ENCODE results near the gene CDKL1.
A peak's percentile ranks its signal among the peaks of the same experiment; 100 is the strongest.
"Not testable (repeated sequence)": the region's sequence is repeated elsewhere in the genome, so short reads cannot be mapped to it uniquely, and the experiment has no call there.

Gene CDKL1

DNA sequence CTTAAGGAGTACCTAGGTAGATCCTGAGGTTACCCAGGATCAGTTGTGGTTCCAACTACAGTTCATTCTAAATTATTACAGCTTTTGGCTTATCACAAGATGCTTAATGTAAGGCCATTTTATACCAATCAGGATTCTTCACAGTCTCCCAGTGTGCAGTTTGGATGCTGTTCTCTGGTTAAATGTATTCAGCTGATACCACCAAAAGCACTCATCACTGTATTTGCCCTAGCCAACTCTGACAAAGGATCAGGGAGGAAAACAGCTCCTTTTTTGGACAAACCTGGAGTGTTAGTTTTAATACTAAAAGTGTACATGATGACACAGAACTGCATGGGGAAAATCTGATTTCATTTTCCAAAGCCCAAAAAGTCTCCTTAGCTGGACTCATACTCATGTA lies 65.1 kb downstream of the CDKL1 start:
- no peak for DNase-seq (ENCODE audit: low spot score)

DNA sequence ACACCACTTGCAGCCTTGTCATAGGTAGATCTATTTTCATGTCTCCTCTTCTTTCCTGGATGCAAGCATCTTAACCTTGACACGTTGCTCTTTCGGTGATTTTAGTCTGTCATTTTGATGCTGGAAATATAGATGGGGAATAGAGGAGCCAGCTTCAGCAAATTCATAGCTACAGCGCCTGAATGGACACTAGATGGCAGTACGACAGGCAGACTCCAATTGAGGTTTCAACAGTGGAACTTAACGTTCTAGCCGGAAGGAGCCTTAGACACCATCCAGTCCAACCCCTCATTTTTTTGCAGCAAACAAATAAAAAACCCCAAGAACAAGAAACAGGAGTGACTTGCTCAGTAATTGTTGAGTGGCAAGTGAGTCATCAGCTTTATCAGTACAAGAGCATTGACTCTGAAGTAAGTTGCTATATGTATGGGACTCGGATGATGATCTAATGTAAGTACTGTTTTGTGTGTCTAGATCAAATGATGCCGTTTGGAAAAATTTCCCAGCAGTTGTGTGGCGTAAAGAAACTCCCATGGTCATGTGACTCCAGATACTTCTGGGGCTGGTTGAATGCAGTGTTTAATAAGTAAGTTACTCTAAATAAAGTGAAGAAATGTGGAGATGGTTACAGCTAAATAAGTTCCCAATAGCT lies 75.5 kb downstream of the CDKL1 start:
- DNase-seq (ENCODE audit: low spot score) = peak; percentile 84

- peak; percentile 17 for DNase-seq (ENCODE audit: low spot score)
Measured at GRCh38 chr14:50320283-50320682, 76.4 kb downstream of the CDKL1 start.

DNA sequence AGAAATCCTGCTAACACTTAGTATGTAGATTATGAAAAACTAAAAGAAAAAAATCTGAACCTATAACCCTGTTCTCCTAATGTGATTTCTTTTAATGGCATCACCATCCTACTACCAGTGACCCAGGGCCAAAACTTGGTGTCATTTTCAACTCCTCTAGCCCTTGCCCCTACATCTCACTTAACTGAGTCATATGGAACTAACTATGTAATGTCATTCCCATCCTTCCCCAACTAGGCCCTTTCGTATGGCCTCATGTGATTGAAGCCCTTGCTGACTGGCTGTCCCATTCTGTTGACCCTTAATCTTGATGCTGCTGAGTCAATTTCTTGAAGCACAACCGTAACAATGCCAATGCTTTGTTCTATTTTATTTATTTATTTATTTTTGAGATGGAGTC lies 77.0 kb downstream of the CDKL1 start:
- no peak for DNase-seq (ENCODE audit: low spot score)

DNA sequence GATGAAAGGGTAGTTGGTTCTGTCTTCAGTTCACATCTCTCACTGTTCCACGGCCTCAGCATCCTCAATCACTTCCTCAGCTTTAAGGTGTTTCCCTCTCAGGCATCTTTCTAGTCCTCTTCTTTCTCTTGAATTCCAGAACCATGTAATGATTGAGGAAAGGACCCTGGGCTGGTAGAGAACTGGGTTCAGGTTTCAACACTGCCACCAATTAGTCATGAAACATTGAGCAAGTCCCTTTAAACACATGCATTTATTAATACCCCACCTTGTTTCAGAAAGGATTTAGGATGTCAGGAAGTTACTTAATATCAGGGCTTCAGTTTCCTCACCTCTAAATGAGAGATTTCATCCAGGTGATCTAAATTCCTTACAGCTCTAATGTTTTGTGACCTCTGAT lies 77.4 kb downstream of the CDKL1 start:
- DNase-seq (ENCODE audit: low spot score) = no peak

- peak; percentile 31 for DNase-seq (ENCODE audit: low spot score)
Measured at GRCh38 chr14:50318031-50318626, 78.6 kb downstream of the CDKL1 start.

DNA sequence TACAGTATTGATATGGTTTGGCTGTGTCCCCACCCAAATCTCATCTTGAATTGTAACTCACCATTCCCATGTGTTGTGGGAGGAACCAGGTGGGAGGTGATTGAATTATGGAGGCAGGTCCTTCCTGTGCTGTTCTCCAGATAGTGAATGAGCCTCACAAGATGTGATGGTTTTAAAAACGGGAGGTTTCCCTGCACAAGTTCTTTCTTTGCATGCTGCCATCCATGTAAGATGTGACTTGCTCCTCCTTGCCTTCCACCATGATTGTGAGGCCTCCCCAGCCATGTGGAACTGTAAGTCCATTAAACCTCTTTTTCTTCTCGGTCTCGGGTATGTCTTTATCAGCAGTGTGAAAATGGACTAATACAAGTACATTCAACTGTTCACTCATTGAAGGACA lies 82.6 kb downstream of the CDKL1 start:
- not testable (repeated sequence) for DNase-seq (ENCODE audit: low spot score)

GRCh38 chr14:50312734-50313054 lies 84.0 kb downstream of the CDKL1 start:
- peak; percentile 67 for DNase-seq (ENCODE audit: low spot score)

GRCh38 chr14:50311972-50312733 lies 84.5 kb downstream of the CDKL1 start, which contains the start of the genes DMAC2L and L2HGDH:
TSS of gene DMAC2L (plus strand) at chr14:50312324. CDS start at chr14:50321488, 9,164 bp downstream.
TSS of gene L2HGDH (minus strand) at chr14:50312229. CDS start at chr14:50312150, 79 bp downstream.
- peak; percentile 91 for DNase-seq (ENCODE audit: low spot score)

DNA sequence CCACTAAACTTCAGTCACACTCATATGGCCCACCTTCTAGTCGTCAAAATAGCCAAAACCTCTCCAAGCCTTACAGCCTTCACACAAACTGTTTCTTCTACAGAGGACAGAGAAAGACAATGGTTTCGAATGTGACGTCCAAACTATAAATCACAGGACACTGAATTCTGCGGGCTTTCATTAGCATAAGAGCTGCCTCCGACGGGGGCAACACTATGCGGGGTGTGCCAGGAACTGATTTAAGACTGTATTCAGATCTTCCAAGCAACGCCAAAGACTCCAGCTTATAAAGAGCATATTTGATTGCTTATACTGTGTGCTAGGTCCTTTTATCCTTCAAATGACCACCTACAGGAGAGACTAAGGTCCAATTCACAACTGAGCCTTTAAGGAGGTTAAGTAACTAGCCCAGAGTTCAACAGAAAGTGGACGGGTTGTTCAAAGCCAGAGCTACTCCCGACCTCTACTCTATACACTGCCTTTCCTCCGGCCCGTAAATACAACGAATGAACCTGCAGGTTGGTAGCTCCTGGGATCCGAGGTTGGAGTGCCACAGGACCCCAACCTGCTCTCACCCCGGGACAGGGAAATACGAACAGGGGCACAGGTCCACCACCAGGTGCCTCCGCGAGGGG lies 85.2 kb downstream of the CDKL1 start:
- DNase-seq (ENCODE audit: low spot score) = peak; percentile 49

DNA sequence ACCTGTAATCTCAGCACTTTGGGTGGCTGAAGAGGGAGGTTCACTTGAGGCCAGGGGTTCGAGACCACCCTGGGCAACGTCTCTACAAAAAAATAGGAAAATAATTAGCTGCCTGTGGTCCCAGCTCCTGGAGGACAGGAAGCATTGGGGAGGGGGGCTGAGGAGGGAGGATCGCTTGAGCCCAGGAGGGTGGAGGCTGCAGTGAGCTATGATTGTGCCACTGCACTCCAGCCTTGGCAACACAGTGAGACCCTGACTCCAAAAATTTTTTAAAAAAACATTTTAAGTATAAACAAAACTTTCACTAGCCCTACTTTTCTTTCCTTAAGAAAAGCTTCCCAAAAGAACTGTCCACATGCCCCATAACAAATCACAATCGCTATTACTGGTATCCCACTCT lies 86.2 kb downstream of the CDKL1 start:
- no peak for DNase-seq (ENCODE audit: low spot score)

DNA sequence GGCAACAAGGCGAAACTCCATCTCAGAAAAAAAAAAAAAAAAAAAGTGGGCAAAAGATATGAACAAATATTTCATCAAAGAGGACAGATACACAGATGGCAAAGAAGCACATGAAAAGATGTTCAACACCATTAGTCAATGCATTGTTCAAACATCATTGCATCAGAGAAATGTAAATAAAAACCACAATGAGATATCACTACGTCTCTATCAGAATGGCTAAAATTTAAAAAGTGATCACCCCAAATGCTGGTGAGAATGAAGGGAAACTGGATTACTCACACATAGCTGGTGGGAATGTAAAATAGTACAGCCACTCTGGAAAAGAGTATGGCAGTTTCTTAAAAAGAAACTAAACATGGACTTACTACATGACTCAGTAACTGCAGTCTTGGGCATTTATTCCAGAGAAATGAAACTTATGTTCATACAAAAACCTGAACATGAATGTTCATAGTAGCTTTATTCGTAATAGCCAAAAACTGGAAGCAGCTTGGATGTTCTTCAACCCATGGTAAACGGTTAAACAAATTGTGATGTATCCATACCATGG lies 88.2 kb downstream of the CDKL1 start:
- no peak for DNase-seq (ENCODE audit: low spot score)

DNA sequence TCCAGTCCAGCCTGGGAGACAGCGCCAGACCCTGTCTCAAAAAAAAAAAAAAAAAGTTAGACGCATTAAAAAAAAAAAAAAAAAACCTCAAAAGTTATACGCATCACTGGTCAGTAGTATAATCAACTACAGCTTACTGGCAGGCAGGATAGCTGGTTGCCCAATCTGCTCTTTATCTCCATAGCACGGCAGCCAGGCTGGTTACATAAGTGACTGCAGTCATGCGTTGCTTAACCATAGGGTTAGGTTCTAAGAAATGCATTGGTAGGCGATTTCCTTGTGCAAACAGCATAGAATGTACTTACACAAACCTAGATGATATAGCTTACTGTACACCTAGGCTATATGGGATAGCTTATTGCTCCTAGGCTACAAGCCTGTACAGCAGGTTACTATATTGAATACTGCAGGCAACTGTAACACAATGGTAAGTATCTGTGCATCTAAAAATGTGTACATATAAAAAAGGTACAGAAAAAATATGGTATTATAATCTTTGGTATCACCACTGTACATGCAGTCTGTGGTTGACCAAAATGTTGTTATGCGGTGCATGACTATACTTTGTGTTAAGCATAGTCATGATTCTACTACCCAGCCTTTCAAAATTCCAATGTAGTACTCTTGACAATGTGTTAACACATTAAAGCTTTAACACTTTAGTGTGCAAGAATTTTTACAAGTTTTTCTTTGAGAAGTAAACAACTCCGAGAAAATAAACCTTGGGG lies 92.8 kb downstream of the CDKL1 start:
- DNase-seq (ENCODE audit: low spot score) = no peak

GRCh38 chr14:50301914-50302313 lies 94.8 kb downstream of the CDKL1 start:
- DNase-seq (ENCODE audit: low spot score) = no peak

GRCh38 chr14:50299585-50299984 lies 97.1 kb downstream of the CDKL1 start:
- DNase-seq (ENCODE audit: low spot score) = no peak

DNA sequence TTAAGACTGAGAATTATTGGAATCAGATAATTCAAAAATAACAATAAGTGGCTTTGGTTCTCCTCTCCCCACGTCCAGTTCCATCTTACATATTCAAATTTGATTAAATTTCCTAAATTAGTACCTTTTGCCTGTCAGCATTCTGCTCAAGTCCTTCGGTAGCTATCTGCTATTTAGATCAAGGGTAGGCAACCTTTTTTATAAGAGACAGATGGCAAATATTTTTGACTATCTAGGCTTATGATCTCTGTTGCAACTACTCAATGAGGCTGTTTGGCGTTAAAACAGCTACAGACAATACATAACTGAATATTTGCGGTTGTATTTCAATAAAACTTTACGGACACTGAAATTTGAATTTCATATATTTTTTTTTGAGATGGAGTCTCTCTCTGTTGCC lies 106.4 kb downstream of the CDKL1 start:
- DNase-seq (ENCODE audit: low spot score) = no peak

GRCh38 chr14:50288146-50288545 lies 108.5 kb downstream of the CDKL1 start:
- DNase-seq (ENCODE audit: low spot score) = no peak

DNA sequence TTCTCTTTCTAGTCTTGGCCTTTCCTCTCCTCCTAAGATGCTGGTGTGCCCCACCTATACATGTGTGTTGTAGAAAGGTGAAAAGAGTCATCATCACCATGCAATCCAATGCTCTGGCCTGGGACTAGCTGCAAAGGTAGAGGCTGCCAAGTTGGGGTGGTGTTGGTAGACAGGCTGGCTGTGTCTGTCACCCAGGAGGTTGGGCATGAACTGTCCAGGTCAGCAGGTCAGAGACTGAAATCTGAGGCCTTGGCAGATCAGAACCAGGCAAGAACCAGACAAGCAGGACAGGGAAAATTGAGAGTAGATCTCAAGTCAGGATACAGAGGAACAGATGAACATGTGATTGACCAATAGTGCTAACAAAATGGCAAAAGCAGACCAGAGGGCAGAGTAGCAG lies 110.8 kb downstream of the CDKL1 start:
- no peak for DNase-seq (ENCODE audit: low spot score)

Measured in NAMALWA (cell line).